HG03159 (cell line): ENCODE measurements around the gene GALK2.

Experiments used
- ATAC-seq: cut with Tn5 transposase; IDR thresholded peaks from one replicate; pipeline ENCODE4 v1.9.1; 2021; ENCODE audit warnings: mild to moderate bottlenecking, moderate library complexity; ENCODE audit not compliant: unreplicated experiment

The GALK2 gene

DNA sequence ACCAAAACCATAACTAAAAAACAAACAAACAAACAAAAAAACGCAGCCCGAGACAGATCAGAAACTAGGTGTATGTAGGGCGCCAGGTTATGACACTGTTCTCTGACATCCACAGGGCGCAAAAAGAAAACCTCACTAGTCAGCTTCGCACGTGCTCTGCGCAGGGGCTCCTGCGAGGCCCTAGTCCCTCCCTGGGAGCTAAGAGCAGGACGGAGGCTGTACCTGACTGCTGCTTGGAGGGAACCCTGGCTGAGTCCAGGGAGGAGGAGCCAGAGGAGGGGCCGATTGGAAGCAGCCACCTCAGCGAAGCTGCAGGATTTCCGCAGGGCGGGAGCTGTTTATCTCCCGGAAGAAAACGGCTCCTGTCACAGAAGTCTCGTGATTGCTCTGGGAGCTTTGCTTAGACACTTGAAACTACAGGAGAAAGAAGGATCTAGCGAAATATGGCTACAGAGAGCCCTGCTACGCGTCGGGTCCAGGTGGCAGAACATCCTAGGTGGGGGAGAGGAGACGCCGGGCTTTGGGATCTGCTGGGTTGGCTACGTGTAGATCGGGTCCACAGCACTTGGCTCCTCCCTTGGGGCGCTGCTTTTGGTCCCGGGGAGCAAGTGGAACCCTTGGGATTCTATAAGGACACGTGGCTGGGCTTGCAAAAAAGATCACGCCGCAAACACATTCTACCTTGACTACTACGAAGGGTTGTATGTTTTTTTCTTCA is at the start of gene GALK2:
Gene GALK2 (plus strand): TSS at position 368 of the 718 bp plus-strand sequence. CDS start 76 bp downstream, at position 444.
- ATAC-seq: peak; percentile 88

DNA sequence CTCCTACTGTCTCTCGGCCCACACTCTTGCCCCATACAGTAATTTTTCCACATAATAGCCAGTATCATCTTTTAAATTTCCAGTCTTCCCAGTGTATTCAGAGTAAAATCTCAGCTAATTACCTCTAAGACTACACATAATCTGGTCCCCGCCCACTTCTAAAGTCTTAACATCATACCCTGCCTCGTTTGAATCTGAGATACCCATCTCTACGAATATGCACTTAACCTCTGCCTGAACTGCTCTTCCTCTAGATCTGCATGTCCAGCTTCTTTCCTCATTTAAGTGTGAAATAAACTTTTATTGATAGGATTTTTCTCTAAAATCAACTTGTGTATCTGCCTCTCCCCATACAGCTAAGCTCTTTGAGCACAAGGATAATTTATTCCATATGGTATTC is 49.2 kb upstream of the GALK2 start:
- no peak for ATAC-seq

- ATAC-seq: no peak
Observed at GRCh38 chr15:49121901-49122300, 48.1 kb upstream of the GALK2 start.

DNA sequence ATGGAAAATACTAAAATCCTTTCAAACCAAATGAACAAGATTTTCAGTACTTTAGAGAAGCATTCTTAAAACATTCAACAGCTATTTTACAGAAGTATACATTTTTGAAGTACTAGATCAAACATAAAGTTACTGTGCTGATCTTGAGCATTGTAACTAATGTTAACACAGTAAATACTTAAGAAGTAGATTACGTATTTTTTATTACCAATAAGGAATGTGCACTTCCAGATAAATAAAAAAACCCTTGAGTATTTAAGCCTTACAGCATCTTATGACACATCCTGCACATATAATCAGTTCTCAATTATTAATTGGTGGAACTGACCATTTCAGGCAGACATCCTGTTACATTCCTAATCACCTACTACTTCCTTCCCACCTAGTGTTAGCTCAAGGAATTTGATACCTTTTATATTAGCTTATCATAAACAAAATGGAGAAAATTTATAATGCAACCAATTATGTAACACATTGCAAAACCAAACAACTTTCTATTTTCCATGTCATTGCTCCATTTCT is 47.4 kb upstream of the GALK2 start:
- no peak for ATAC-seq

DNA sequence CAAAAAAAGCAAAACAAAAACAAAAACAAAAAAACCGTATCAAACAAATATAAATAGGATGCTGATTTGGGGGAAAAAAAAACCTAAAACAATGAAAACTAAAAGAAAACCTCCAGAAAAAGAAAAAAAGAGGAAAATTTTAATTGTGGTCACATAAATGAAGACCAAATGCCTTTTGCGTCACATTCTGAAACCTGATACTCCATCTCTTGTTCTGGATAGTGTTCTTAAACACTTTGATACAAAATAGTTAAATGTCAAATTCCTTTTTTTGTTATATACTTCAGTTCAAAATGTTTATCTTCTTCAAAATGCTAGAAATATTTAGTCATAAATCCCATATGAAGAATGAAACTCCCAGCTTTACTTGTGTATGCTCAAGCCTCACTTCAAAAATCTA is 45.7 kb upstream of the GALK2 start:
- ATAC-seq: no peak

GRCh38 chr15:49131403-49131802 is 38.6 kb upstream of the GALK2 start:
- no peak for ATAC-seq

DNA sequence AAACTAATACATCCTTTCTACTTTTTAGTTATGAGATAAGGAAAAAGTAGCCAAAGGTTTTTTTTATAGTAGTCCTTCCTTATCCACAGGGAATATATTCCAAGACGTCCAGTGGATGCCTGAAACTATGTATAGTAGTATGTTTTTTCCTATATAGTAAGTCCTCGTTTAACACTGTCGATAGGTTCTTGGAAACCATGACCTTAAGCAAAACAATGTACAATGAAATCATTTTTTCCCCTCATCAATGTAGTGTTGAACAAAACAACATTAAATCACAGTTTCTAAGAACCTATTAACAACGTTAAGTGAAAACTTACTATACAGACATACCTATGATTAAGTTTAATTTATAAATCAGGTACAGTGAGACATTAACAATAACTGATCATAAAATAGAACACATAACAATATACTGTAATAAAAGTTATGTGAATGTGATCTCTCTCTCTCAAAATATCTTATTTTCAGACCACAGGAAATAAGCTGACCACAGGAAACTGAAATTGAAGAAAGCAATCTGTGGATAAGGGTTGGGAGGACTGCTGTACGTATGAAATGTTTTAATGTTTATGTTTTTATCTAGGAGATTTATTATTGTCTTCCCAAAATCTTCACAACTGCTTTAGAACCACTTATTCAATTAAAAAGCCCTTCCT is 35.2 kb upstream of the GALK2 start:
- no peak for ATAC-seq

GRCh38 chr15:49135342-49135857 is 34.6 kb upstream of the GALK2 start:
- no peak for ATAC-seq

GRCh38 chr15:49135911-49136310 is 34.1 kb upstream of the GALK2 start:
- ATAC-seq: no peak

DNA sequence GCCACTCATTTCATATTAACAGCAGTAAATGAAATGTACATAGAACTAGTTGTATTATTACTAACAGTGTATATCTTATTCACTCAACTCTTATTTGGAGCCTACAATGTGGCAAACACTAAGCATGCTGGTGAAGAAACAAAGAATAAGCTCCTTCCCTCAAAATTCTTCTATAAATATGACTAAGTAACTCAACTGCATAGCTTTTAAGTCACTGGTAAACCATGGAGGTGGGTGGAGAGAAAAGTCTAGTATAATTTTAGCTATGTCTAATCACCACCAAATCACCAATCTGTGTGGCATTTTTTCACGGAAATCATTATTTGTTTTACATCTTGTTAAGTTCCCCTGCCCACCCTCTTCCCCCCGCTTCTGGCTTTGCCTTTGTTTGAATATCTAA is 32.2 kb upstream of the GALK2 start:
- no peak for ATAC-seq

- no peak for ATAC-seq
Observed at GRCh38 chr15:49145651-49146609, 24.1 kb upstream of the GALK2 start.

GRCh38 chr15:49148298-49148697 is 21.7 kb upstream of the GALK2 start:
- ATAC-seq: no peak

- no peak for ATAC-seq
Observed at GRCh38 chr15:49148727-49149126, 21.3 kb upstream of the GALK2 start.

DNA sequence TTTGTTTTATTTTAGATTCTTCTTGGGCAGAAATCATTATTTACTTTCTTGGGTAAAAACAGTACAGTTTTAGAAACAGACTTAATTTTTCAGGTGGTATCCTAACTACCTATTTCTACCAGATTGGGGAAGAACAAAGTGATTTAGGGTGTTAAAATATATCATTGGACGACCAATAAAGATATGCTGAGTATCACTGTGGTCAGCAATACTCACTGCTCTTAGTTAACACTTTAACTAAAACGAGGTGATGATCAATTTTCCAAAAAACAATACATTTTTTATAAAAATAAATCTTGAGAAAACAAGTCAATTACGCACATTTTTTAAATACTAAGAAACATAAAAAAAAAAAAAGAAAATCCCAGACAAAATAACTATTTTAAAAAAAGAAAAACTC is 18.2 kb upstream of the GALK2 start:
- no peak for ATAC-seq

DNA sequence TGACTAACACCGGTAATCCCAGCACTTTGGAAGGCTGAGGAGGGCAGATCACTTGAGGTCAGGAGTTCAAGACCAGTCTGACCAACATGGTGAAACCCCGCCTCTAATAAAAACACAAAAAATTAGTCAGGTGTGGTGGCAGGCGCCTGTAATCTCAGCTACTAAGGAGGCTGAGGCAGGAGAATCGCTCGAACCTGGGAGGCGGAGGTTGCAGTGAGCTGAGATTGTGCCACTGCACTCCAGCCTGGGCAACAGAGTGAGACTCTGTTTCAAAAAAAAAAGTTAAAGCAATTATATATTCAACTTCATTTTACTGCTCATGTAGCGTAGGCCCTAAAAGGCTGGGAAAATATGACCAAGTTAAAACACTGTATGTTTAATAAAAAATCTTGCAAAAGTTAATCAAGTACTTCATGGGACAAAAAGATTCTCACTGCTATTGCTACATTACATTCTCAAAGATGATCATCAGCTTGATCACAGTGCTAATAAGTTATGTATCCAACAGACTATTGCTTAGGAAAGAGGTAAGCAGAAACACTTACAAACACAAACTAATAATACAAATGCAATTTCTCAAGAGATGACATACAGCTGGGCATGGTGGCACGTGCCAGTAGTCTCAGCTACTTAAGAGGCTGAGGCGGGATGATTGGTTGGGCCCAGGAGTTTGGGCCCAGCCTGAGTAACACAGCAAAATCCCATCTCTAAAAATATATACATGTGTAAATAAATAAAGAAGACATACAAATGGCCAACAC is 17.3 kb upstream of the GALK2 start:
- ATAC-seq: no peak

- no peak for ATAC-seq
Observed at GRCh38 chr15:49154359-49154758, 15.7 kb upstream of the GALK2 start.

DNA sequence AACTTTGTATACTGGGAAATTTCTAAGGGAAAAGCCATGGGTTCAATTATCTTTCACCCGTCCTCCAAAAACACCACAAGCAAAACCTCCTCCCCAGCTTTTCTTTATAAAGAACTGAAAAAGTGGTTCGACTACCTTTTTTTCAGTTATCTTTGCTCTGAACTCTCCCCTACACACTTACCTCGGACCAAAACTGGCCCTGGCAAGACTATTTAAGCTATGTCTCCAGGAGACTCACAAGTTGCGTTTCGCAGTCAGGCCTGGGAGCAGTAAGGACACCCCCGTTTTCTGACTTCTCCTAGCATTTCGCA is 15.3 kb upstream of the GALK2 start:
- no peak for ATAC-seq

DNA sequence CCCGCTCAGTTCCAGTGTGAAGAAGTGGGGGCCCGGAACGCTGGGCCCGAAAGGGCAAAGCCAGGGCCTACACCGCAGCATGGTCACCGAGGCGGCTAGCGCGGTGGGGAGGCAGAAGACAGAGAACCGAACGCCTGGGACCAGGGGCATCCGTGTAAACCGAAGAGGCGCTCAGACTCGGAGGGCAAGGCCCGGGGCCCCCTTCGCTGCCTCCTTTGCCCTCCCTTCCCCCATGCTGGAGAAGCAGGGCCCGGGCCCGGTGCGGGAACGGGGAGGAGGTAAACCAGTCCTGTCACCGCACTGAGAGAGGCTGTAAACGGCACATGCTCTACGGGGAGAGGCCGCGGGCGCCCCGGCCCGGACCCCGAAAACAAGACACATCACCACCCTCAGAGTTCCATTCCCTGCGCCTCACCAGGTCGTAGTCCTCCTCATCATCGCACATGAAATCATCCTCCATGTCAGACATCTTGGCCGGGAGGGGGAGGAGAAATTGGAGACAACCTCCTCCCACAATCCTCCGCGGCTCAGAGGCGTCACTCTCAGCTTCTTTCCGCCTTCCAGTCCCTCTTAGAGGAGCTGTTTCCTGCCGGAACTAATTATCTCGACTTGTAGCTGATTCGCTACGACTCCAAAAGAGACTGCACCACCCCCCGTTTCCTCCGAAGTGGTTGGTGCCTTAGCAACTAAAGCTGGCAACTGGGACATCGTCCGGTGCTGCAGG is 14.8 kb upstream of the GALK2 start, which contains the start of gene COPS2:
Gene COPS2 (minus strand): TSS at position 490 of the 724 bp plus-strand sequence. CDS start 21 bp downstream, at position 469.
- peak; percentile 89 for ATAC-seq

DNA sequence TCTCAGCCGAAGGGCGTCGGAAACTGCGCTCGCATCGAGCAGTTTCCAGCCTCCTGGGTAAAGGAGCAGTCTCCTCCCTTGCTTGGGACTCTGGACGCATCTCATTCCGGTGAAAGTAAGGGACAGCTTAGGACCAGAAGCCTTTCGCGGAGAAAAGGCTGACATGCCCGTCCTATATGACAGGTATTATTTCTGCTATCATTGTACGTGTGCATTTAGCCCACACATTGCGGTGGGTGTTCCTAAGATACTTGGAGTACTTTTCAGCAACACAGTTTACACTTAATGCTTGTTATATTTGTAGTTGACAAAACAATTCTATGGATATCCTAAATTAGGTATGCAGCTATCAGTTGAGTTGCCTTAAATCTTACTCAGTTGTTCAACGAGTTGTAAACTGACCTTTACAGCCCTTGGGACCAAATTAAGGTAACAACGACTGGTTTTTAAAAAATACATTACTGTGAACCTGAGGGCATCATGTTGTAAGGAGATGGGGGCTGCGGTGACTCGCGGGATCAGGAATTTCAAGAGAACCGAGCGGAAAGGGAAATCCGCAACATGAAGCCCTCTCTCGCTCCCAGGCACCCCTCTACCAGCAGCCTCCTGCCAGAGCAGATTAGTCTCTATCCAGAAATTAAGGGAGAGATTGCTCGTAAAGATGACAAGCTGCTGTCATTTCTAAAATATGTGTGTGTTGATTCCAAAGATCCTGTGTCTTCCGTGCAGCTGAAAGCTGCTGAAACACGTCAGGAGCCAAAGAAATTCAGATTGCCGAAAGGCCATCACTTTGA is 14.0 kb upstream of the GALK2 start:
- ATAC-seq: no peak
